ENCODE measurements around the gene LRRC41.

DNA sequence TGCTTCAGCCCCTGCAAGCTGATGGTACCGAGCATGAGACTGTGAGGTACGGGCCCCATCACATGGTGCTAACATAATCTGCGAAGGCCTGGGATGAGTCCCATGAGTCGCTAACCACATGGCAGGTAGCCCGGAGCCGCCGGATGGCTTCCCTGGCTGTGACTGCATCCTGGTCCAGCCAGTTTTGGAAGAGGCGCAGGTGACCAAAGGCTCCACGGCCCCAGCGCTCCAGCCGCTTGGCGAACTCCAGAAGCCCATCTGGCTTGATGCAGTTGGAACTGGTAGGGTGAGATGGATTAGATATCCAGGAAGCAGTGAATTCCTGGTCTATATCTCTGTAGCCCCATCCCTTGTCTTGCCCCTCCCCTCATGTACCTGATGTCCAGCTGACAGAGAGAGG lies 24.6 kb downstream of the LRRC41 start:
- no peak for TF ChIP-seq POLR2AphosphoS5 (IDR thresholded peaks at IDR 0.05; ENCODE audit: borderline replicate concordance, low read depth, low read length)
- no peak for TF ChIP-seq EZH2 (IDR thresholded peaks at IDR 0.05)
